GM13976 (cell line): ENCODE results near the gene CHRND.

ENCODE experiments used
- DNase-seq: peaks from one replicate; pipeline ENCODE4 v3.0.0; 2012; ENCODE audit warnings: low spot score
- CTCF ChIP-seq: IDR thresholded peaks from 2 replicates; pipeline ENCODE4 v1.5.1; 2012; ENCODE audit warnings: borderline replicate concordance, mild to moderate bottlenecking; ENCODE audit not compliant: insufficient read depth; ENCODE audit errors: extremely low read depth, missing control alignments, control extremely low read depth
- in situ Hi-C: fragments of 300-500 bp; cut with MboI; formaldehyde crosslinking; loops from one replicate; pipeline ENCODE4 v1.12.0; 2022; ENCODE audit warnings: low sequenced_read_pairs, mixed read lengths, inconsistent platforms; ENCODE audit not compliant: unreplicated experiment

The CHRND gene

GRCh38 chr2:232488097-232488711 lies 37.8 kb upstream of the CHRND start:
- in situ Hi-C loops, result no loop called here
- no peak for TF ChIP-seq CTCF
- DNase-seq, result no peak

GRCh38 chr2:232488721-232489300 lies 37.1 kb upstream of the CHRND start:
- in situ Hi-C loops, result no loop called here
- TF ChIP-seq CTCF, result no peak
- no peak for DNase-seq

- TF ChIP-seq CTCF, result no peak
- in situ Hi-C loops, result no loop called here
- no peak for DNase-seq
Measured at GRCh38 chr2:232489516-232490220, 36.3 kb upstream of the CHRND start.

- DNase-seq, result no peak
- TF ChIP-seq CTCF, result no peak
- in situ Hi-C loops, result no loop called here
Measured at GRCh38 chr2:232490221-232491138, 35.5 kb upstream of the CHRND start.

GRCh38 chr2:232491139-232491780 lies 34.7 kb upstream of the CHRND start:
- no peak for DNase-seq
- in situ Hi-C loops, result no loop called here
- no peak for TF ChIP-seq CTCF

GRCh38 chr2:232492236-232492848 lies 33.6 kb upstream of the CHRND start:
- TF ChIP-seq CTCF, result no peak
- in situ Hi-C loops, result no loop called here
- DNase-seq, result no peak
